HepG2 (cell line): ENCODE measurements around the gene CEP135. TPM values are rescaled to one million over a fixed set of nuclear protein-coding genes. Genes with fewer than 3 reads are reported as not detected.

Source experiments
- ATAC-seq: fragments of 200-7000 bp; cut with Tn5 transposase; 3 replicates; pipeline ENCODE4 v1.9.1; 2020; ENCODE audit warnings: mild to moderate bottlenecking, moderate library complexity
- BruUV-seq: library from RNA; stranded (reverse); fragments of 400-500 nt; replicated peaks from 2 replicates; lab custom pipeline; 2021; lab: Mats Ljungman, UMichigan
- CTCF ChIA-PET: fragments of 300-600 bp; formaldehyde crosslinking; extraction: SDS; loops from one replicate; lab custom pipeline; 2021; ENCODE audit warnings: low total read pairs, inconsistent platforms, low intra/inter-chr PET ratio; lab: Yijun Ruan, JAX
- POLR2A ChIA-PET: fragments of 350-600 bp; sonication (Branson Sonifier 250); formaldehyde crosslinking; loops from one replicate; lab custom pipeline; 2020; ENCODE audit warnings: antibody characterized with exemption, inconsistent platforms; lab: Yijun Ruan, JAX
- DNase-seq: peaks from one replicate; pipeline ENCODE4 v3.0.0-alpha.2; 2015; ENCODE audit warnings: low spot score
- FAIRE-seq: peaks from 3 replicates; lab custom pipeline; 2011; peaks lifted over from hg19 to GRCh38; lab: Jason Lieb, UNC
- H2AFZ ChIP-seq: one replicate; pipeline ENCODE4 v1.6.1; 2011; ENCODE audit warnings: low read length, inconsistent platforms
- H3K27ac ChIP-seq: fragments of 300-600 bp; 3 replicates; pipeline ENCODE4 v1.8.0; 2011; ENCODE audit warnings: mixed run types, mild to moderate bottlenecking, mixed read lengths, low read length, inconsistent platforms; ENCODE audit not compliant: insufficient read depth; ENCODE audit errors: extremely low read length
- H3K27me3 ChIP-seq, 2 experiments: fragments of 200-600 bp in 1 of 2; 2 replicates in 1 of 2; 3 replicates in 1 of 2; pipeline versions ENCODE4 v1.6.0 to v1.8.0; 2011; ENCODE audit warnings: low read length in 2 of 2, mild to moderate bottlenecking in 2 of 2, moderate library complexity in 2 of 2, inconsistent platforms in 1 of 2; ENCODE audit not compliant: insufficient read depth in 2 of 2, control insufficient read depth in 1 of 2
- H3K36me3 ChIP-seq, 2 experiments: fragments of 200-600 bp in 1 of 2; replicated peaks in 1 of 2; 2 replicates in 1 of 2; 3 replicates in 1 of 2; pipeline versions ENCODE4 v1.5.1 to v1.8.0; 2011; ENCODE audit warnings: low read length in 2 of 2, inconsistent platforms in 1 of 2; ENCODE audit not compliant: insufficient read depth in 2 of 2, control insufficient read depth in 1 of 2
- H3K4me1 ChIP-seq: 2 replicates; pipeline ENCODE4 v1.5.1; 2012; ENCODE audit warnings: low read length, inconsistent platforms; ENCODE audit not compliant: insufficient read depth
- H3K4me2 ChIP-seq: 2 replicates; pipeline ENCODE4 v1.6.0; 2011; ENCODE audit warnings: low read depth, low read length, inconsistent platforms
- H3K4me3 ChIP-seq, 3 experiments: fragments of 200-600 bp in 1 of 3; sonication (generic), shearing (Covaris generic) in 1 of 3; replicated peaks in 1 of 3; 2 replicates each; pipeline ENCODE4 v1.5.1; 2011 to 2016; ENCODE audit warnings: low read length in 3 of 3, inconsistent platforms in 2 of 3, low read depth in 2 of 3, mild to moderate bottlenecking in 2 of 3, control low read depth in 1 of 3, mixed read lengths in 1 of 3; ENCODE audit not compliant: insufficient read depth in 1 of 3
- H3K79me2 ChIP-seq: one replicate; pipeline ENCODE4 v1.6.1; 2011; ENCODE audit warnings: low read length, inconsistent platforms; ENCODE audit not compliant: insufficient read depth
- H3K9ac ChIP-seq: 2 replicates; pipeline ENCODE4 v1.6.0; 2011; ENCODE audit warnings: mild to moderate bottlenecking, low read depth, low read length, inconsistent platforms; ENCODE audit not compliant: insufficient read depth
- H3K9me3 ChIP-seq: 2 replicates; pipeline ENCODE4 v1.5.1; 2012; ENCODE audit warnings: mild to moderate bottlenecking, low read length
- H4K20me1 ChIP-seq: 2 replicates; pipeline ENCODE4 v1.6.0; 2011; ENCODE audit warnings: inconsistent platforms, mild to moderate bottlenecking, low read length, moderate library complexity; ENCODE audit not compliant: insufficient read depth
- FOXJ3 ChIP-seq: sonication (generic); formaldehyde crosslinking; IDR thresholded peaks from 2 replicates; pipeline ENCODE4 v1.4.0; 2020; ENCODE audit warnings: missing genetic modification reagents, mild to moderate bottlenecking, borderline replicate concordance
- MTA3 ChIP-seq: sonication (generic); formaldehyde crosslinking; IDR thresholded peaks from 2 replicates; pipeline ENCODE4 v1.4.0; 2020; ENCODE audit warnings: missing genetic modification reagents
- PHF8 ChIP-seq: sonication (generic); formaldehyde crosslinking; IDR thresholded peaks from 2 replicates; pipeline ENCODE4 v1.5.0; 2020; ENCODE audit warnings: missing genetic modification reagents
- POLR2G ChIP-seq: fragments of 200-400 bp; formaldehyde crosslinking; IDR thresholded peaks from 2 replicates; pipeline ENCODE4 v1.6.1; 2018; ENCODE audit warnings: mild to moderate bottlenecking, low read depth, low read length, moderate library complexity
- RXRA ChIP-seq: sonication (generic); formaldehyde crosslinking; IDR thresholded peaks from 2 replicates; pipeline ENCODE4 v1.5.1; 2020; ENCODE audit warnings: missing genetic modification reagents
- STAT6 ChIP-seq: sonication (generic); formaldehyde crosslinking; IDR thresholded peaks from 2 replicates; pipeline ENCODE4 v1.4.0; 2020; ENCODE audit warnings: missing genetic modification reagents, mild to moderate bottlenecking, borderline replicate concordance
- ZBTB14 ChIP-seq: sonication (generic); formaldehyde crosslinking; IDR thresholded peaks from 2 replicates; pipeline ENCODE4 v1.4.0; 2020; ENCODE audit warnings: missing genetic modification reagents
- ZNF451 ChIP-seq: sonication (generic); formaldehyde crosslinking; IDR thresholded peaks from 2 replicates; pipeline ENCODE4 v1.5.0; 2020; ENCODE audit warnings: mild to moderate bottlenecking, missing genetic modification reagents
- ZNF597 ChIP-seq: sonication (generic); formaldehyde crosslinking; IDR thresholded peaks from 2 replicates; pipeline ENCODE4 v1.5.0; 2020; ENCODE audit warnings: missing genetic modification reagents
- ZNF710 ChIP-seq: sonication (generic); formaldehyde crosslinking; IDR thresholded peaks from 2 replicates; pipeline ENCODE4 v1.5.0; 2020; ENCODE audit warnings: mild to moderate bottlenecking, missing genetic modification reagents, borderline replicate concordance
- ZNF816 ChIP-seq: sonication (generic); formaldehyde crosslinking; IDR thresholded peaks from 2 replicates; pipeline ENCODE4 v1.8.0; 2022; ENCODE audit warnings: missing genetic modification reagents, mild to moderate bottlenecking, borderline replicate concordance
- ZXDC ChIP-seq: sonication (generic); formaldehyde crosslinking; IDR thresholded peaks from 2 replicates; pipeline ENCODE4 v1.5.0; 2020; ENCODE audit warnings: mild to moderate bottlenecking, missing genetic modification reagents
- WGBS: methylation state at CpG from one replicate; pipeline ENCODE4 v1.1.6; 2017; ENCODE audit warnings: low lambda C conversion rate; 5-methylcytosine and 5-hydroxymethylcytosine counted together
- in situ Hi-C: cut with HindIII; loops from 2 replicates; pipeline ENCODE4 v1.10.0; 2017; ENCODE audit warnings: low pct_unique_long_range_greater_than_20kb; ENCODE audit not compliant: extremely low pct_ligation_motif_present
- intact Hi-C: fragments of 100-400 bp; cut with micrococcal nuclease; formaldehyde crosslinking; loops from one replicate; pipeline ENCODE4 v1.10.0; 2022; ENCODE audit not compliant: unreplicated experiment
- polyA plus RNA-seq, 8 experiments: library from polyadenylated mRNA; depleted of rRNA in 3 of 8; stranded (reverse) in 7 of 8; unstranded in 1 of 8; fragments of >200 nt; fragmentation: Illumina TruSeq in 4 of 8; extraction: Trizol in 4 of 8; gene quantifications; 2 replicates each; pipeline versions ENCODE4 v1.2.1 to v1.2.3, GENCODE V29; 2011 to 2016; ENCODE audit warnings: low read depth in 4 of 8, missing spikeins in 1 of 8, mixed read lengths in 1 of 8; ENCODE audit not compliant: insufficient read depth in 1 of 8
- total RNA-seq, 5 experiments: library from RNA; depleted of rRNA; stranded (reverse); fragments of >200 nt; fragmentation: Illumina TruSeq; extraction: Trizol; gene quantifications; 2 replicates each; pipeline ENCODE4 v1.2.3, GENCODE V29; 2016; ENCODE audit warnings: low read depth in 1 of 5

Gene CEP135
- total and polyA plus RNA-seq, 2 of the 13 experiments (the other 11 are each of a cell fraction or from before 2014, with no cell fraction given): 1.7 to 8.8 TPM

- TF ChIP-seq STAT6 (CRISPR knock-in tag) (no peak), RXRA (CRISPR knock-in tag) (no peak), ZBTB14 (no peak), POLR2G (no peak)
Measured at GRCh38 chr4:56026596-56026995, 77.9 kb downstream of the CEP135 start (continued).

- ChIA-PET CTCF (no interaction called here), POLR2A (no interaction called here)
- FAIRE-seq (no peak), ATAC-seq (no peak), DNase-seq (no peak)
- intact Hi-C loops: no loop called here
- no peaks in the 10 kb centered on the region for H3K4me1 ChIP-seq
- no peak overlapping the region for H3K4me3 ChIP-seq
- no peaks in the 10 kb centered on the region for H3K27me3 ChIP-seq
- 96% methylated on average over 3 of the region's 3 CpGs for WGBS
- H3K27ac ChIP-seq: no peak overlapping the region
- H3K9me3 ChIP-seq: no peaks in the 10 kb centered on the region
- H4K20me1 ChIP-seq: no peaks in the 10 kb centered on the region
- in situ Hi-C loops: no loop called here
- H2AFZ ChIP-seq: no peak overlapping the region
- H3K79me2 ChIP-seq: no peaks in the 10 kb centered on the region
- peaks cover 3 to 16% of the 10 kb centered on the region in 2 experiments; a peak in 2 of 5 replicates for H3K36me3 ChIP-seq
- no peak overlapping the region for H3K9ac ChIP-seq
- BruUV-seq: no TSS peak
- H3K4me2 ChIP-seq: no peak overlapping the region
- no peak for TF ChIP-seq ZNF710 (CRISPR knock-in tag)
- no peak for TF ChIP-seq PHF8 (CRISPR knock-in tag)
- TF ChIP-seq ZNF816 (CRISPR knock-in tag): no peak
- no peak for TF ChIP-seq MTA3 (CRISPR knock-in tag)
- no peak for TF ChIP-seq ZNF451
- no peak for TF ChIP-seq ZXDC
- no peak for TF ChIP-seq ZNF597
- no peak for TF ChIP-seq FOXJ3 (CRISPR knock-in tag)
Measured at GRCh38 chr4:56028165-56028564, 79.4 kb downstream of the CEP135 start.
